Measurements from ENCODE around the gene ABCC11. TPM values are rescaled to one million over a fixed set of nuclear protein-coding genes. Genes with fewer than 3 reads are reported as not detected.

Gene ABCC11
- total RNA-seq, 4 donors from 2014 or later, result 0.24 to 1.2 (median 0.58) TPM

- peak; percentile 68 for ATAC-seq (ENCODE audit: low FRiP score)
- no peak for DNase-seq (ENCODE audit: low spot score)
- TF ChIP-seq, protein P1, sequence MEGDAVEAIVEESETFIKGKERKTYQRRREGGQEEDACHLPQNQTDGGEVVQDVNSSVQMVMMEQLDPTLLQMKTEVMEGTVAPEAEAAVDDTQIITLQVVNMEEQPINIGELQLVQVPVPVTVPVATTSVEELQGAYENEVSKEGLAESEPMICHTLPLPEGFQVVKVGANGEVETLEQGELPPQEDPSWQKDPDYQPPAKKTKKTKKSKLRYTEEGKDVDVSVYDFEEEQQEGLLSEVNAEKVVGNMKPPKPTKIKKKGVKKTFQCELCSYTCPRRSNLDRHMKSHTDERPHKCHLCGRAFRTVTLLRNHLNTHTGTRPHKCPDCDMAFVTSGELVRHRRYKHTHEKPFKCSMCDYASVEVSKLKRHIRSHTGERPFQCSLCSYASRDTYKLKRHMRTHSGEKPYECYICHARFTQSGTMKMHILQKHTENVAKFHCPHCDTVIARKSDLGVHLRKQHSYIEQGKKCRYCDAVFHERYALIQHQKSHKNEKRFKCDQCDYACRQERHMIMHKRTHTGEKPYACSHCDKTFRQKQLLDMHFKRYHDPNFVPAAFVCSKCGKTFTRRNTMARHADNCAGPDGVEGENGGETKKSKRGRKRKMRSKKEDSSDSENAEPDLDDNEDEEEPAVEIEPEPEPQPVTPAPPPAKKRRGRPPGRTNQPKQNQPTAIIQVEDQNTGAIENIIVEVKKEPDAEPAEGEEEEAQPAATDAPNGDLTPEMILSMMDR (IDR thresholded peaks at IDR 0.05), result no peak
These were observed 124.1 kb downstream of the ABCC11 start for GRCh38 chr16:48123104-48123788.

- no peak for ATAC-seq (ENCODE audit: low FRiP score)
- TF ChIP-seq, protein P1 (IDR thresholded peaks at IDR 0.05), result no peak
- no peak for DNase-seq (ENCODE audit: low spot score)
These were observed 126.1 kb downstream of the ABCC11 start for GRCh38 chr16:48121276-48121675.

DNA sequence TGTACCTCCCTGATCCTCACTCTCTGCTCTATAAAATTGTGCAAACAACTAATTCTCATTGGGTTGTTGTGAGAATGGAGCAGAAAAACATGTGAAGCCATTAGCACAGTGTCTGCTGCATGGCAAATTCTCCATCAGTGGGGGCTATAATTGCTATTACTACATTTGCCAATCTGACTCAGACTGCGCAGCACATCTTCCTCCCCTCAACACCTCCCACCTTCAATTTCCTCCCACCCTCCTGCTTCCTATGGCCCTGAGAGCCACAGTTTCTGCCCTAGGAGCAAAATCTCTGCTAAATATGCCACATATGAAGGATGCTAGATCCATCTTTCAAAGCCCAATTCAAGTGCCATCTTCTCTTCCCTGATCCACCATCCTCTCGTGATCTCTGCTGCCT is 128.5 kb downstream of the ABCC11 start:
- TF ChIP-seq, protein P1 (IDR thresholded peaks at IDR 0.05), result no peak
- no peak for DNase-seq (ENCODE audit: low spot score)
- ATAC-seq (ENCODE audit: low FRiP score), result no peak

DNA sequence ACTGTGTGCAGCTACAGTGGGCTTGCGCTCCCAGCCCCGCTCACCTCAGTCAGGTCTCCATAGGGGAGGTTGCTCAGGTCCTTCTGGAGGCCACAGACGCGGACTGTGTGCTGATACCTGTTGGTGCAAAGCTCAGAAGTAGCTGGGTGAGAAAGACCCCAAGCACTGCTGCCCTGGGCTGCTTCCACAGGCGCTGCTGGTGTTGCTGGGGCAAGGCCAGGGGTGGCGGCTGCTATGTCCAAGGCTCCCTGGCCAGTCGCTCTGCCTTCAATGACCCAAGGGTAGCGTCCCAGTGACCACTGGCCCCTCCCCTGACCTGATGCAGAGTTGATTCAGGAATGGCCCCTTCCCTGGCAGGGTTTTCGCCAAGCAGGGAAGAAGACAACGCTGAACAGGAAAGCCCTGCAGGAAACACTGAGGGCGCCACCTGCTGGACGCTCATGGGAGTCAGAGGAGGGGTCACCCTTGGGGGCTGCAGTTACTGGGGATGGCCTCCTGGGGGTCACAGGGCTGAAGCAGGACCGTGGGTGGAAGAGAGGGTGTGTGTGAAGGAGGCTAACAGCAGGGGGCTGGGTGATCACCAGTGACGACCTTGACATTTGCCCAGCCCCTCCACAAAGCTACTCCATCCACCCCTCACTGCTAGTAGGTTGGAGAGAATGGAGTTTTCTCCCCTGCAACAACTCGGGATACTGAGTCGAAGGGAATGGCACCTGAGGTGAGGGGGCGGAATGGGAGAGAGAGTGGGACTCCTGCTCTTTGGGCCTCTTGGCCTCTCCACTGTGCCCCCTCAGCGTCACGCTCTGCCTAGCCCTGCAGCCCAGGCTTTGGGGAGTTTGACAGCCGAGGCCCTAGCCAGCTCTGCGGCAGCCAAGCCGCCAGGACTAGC is 129.9 kb downstream of the ABCC11 start:
- TF ChIP-seq, protein P1 (IDR thresholded peaks at IDR 0.05), result no peak
- ATAC-seq (ENCODE audit: low FRiP score) (no peak), DNase-seq (ENCODE audit: low spot score) (no peak)

Other genes starting within 250 kb of the ABCC11 start
- not detected for gene ABCC12, start 91.5 kb downstream of the ABCC11 start, total RNA-seq
- gene LONP2, start 3.2 kb downstream of the ABCC11 start, total RNA-seq, result 10 to 100 TPM; 50.8 to 80.9 (median 53.9) TPM
- gene SIAH1, start 137.9 kb upstream of the ABCC11 start, total RNA-seq, result 10 to 100 TPM; 30.7 to 42.7 (median 39.6) TPM

Measured in omental fat pad (tissue), 4 donors.